ENCODE measurements around the gene TAAR8.
"Not testable (repeated sequence)": the region's sequence is repeated elsewhere in the genome, so short reads cannot be mapped to it uniquely, and the experiment has no call there.

The TAAR8 gene

DNA sequence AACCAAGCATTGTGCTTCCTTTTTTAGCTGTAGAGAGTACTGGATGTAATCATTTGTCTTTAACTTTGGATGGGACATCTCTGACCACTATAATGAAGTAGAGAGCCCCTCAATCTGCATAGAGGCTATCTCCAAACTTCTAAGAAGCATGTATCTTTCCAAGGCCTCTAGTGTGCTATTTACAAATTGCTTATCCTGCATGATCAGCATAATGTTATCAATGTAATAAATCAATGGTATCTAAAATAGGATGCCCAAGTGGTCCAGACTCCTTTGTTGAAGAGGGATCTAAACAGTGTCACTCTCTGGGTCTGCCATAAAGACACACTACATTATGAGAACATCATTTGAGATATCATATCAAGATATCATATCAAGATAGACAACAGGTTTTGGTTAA lies 7.6 kb upstream of the TAAR8 start:
- no peak for DNase-seq (ENCODE audit: low spot score)

- no peak for DNase-seq (ENCODE audit: low spot score)
These were observed 3.6 kb upstream of the TAAR8 start for GRCh38 chr6:132548746-132549463.

- no peak for DNase-seq (ENCODE audit: low spot score)
These were observed 1.3 kb upstream of the TAAR8 start for GRCh38 chr6:132551214-132551613.

GRCh38 chr6:132560087-132560486 lies 7.6 kb downstream of the TAAR8 start:
- not testable (repeated sequence) for DNase-seq (ENCODE audit: low spot score)

GRCh38 chr6:132566404-132566803 lies 13.9 kb downstream of the TAAR8 start:
- no peak for DNase-seq (ENCODE audit: low spot score)

DNA sequence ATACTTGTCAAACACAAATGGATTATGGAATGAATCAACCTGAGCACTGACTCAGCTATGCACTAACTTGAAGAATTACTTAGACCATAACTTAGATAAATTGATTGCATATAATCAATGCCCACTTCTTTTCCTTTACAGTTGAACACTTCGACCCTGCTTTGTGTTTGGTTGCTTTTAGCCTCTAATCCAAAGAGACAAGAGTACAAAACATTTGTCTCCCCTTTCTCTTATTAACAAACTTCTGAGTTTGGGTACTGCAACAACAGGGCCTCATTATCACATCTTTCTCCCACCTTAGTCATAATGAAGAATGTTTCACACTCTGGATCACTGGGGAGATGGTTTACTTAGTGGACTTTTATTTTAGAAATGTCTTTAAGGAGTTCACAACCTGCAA lies 15.1 kb downstream of the TAAR8 start:
- DNase-seq (ENCODE audit: low spot score), result no peak

GRCh38 chr6:132568611-132569010 lies 16.1 kb downstream of the TAAR8 start:
- DNase-seq (ENCODE audit: low spot score), result no peak

DNA sequence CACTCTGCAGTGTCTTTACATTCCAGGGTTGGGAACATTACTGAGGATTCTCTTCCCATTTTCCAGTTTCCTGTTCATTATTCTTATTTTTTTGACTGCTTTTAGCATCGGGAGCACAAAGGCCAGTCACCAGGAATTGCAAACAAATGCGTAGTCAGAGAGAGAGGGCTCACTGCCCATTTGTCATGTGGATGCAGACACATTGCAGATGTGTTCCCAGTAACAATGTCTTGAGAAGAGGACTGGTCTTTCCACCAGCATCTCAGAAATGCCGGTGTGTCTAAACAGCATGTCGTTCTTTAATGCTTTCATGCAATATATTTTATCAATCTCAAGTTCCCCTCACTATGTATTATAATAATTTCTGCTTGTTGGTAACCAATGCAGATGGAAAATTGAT lies 16.7 kb downstream of the TAAR8 start:
- no peak for DNase-seq (ENCODE audit: low spot score)

GRCh38 chr6:132570221-132570777 lies 17.8 kb downstream of the TAAR8 start, which contains the start of gene TAAR6:
TSS of gene TAAR6 (plus strand) at chr6:132570322. CDS start at chr6:132570322, 0 bp downstream.
- DNase-seq (ENCODE audit: low spot score), result no peak

GRCh38 chr6:132571774-132572173 lies 19.3 kb downstream of the TAAR8 start:
- DNase-seq (ENCODE audit: low spot score), result no peak

DNA sequence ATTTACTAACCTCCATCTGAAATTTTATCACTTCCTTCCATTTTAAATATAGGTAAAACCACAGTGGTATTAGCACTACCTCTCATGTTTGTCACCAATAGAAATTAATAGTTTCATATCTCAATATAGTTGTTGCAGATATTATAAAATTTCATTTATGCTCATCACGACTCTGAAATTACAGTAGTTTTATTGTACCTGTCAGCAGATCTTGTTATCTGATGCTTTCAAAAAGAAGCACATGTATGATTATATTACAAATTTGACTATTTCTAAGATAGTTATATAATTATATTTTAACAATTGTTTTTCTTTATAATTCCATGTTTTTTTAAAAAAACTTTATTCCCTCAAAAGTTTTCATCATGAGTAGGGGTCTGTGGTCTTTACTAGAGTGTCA lies 32.2 kb downstream of the TAAR8 start:
- DNase-seq (ENCODE audit: low spot score), result no peak

DNA sequence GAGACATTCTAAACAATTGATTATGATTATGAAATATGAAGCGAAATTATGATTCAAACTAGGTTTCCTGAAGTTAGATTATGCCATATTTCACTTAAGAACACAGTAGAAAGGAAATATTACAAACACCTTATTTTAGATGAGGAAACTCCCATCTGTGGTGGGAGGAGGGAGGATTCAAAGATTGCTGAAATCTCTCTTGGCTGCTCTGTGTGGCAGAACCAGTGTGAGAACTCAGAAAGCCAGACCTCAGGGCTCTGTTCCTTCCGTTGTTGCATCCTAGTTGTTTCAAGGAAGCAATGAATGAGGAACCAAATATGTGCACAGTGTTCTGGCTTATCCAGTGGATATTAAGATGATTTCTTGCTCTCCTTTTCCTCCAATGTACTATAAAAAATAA lies 35.0 kb downstream of the TAAR8 start:
- DNase-seq (ENCODE audit: low spot score), result no peak

GRCh38 chr6:132589454-132589853 lies 37.0 kb downstream of the TAAR8 start, which contains the start of gene TAAR5:
TSS of gene TAAR5 (minus strand) at chr6:132589741. CDS start at chr6:132589686, 55 bp downstream.
- DNase-seq (ENCODE audit: low spot score), result no peak

- no peak for DNase-seq (ENCODE audit: low spot score)
These were observed 37.9 kb downstream of the TAAR8 start for GRCh38 chr6:132590362-132590761.

DNA sequence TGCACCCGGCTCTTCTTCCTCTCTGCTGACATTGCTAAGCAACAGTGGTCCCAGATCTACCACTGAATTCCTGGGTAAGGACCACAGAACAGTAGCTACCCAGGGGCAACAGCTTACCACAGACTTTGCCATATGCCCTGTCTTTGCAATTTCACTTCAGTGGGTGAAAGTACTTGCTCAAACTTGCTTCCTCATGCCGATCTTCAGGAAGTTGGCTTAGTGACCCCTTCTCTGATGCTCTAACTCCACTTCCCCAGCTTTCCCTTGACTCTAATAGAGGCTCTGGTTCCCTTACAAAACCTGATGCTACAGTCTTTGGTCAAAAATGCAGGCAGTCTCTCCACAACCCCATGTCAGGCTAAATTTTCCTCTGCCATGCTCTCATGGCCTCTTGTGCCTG lies 40.4 kb downstream of the TAAR8 start:
- DNase-seq (ENCODE audit: low spot score), result no peak

DNA sequence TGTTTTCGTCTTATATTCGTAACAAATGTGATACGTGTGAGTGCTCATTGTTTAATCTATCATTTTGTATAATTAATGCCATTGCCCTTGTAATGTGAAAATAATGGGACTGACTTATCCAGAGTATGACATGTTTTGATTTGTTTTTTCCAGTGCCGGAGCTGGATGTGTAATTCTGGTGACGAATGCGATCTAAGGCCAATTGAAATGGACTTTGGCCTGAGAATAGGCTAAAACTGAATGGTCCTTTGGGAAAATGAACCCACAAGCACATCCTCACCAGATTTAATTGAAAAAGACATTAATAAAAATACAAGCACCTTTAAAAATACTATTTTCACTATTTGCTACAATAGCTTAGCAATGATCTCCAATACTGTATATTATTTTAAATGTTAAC lies 43.7 kb downstream of the TAAR8 start:
- no peak for DNase-seq (ENCODE audit: low spot score)

DNA sequence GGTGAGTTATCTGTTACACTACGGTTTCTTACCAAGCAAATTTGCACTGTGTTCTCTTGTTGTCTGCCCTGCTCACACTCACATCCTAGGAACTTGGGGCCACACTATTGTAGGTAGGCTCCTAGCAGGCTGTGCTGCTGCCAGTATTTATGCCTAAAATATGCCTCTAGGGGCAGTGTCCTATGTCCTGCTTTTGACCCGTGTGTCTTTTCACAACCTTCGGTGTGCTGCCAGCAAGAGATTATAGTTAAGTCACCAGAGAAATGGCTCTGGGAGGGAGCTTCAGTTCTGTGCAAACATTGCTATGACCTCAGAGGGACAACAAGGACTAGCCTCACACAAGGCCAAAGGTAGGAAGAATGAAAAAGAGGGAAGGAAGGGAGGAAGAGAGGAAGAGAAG lies 46.0 kb downstream of the TAAR8 start:
- DNase-seq (ENCODE audit: low spot score), result no peak

DNA sequence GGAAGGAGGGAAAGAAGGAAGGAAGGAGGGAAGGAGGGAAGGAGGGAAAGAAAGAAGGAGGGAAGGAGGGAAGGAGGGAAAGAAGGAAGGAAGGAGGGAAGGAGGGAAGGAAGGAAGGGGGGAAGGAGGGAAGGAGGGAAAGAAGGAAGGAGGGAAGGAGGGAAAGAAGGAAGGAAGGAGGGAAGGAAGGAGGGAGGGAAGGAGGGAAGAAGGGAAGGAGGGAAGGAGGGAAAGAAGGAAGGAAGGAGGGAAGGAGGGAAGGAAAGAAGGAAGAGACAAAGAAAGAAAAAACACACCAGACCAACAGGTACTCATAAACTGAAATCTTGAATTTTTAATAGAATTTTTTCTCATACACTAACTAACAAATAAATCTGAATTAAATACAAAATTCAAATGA lies 48.4 kb downstream of the TAAR8 start:
- DNase-seq (ENCODE audit: low spot score), result not testable (repeated sequence)
